Vagina (tissue), 2 donors: ENCODE measurements around the gene STAT5B.

Experiments used
- CTCF ChIP-seq, 3 experiments: fragments of 450-650 bp in 2 of 3; fragments of 200-600 bp in 1 of 3; sonication (generic) in 1 of 3; IDR thresholded peaks; one replicate each; pipeline ENCODE4 v1.5.1; 2017 to 2019; ENCODE audit warnings: antibody characterized with exemption in 3 of 3, mild to moderate bottlenecking in 2 of 3, moderate library complexity in 2 of 3
- POLR2A ChIP-seq, 2 donors: fragments of 450-650 bp; IDR thresholded peaks; one replicate each; pipeline ENCODE4 v1.6.1; 2017; ENCODE audit warnings: antibody characterized with exemption in 2 of 2, mild to moderate bottlenecking in 2 of 2, moderate library complexity in 2 of 2
- POLR2AphosphoS5 ChIP-seq, 2 donors: sonication (generic); formaldehyde crosslinking; IDR thresholded peaks; one replicate each; pipeline ENCODE4 v1.9.0; 2017; ENCODE audit warnings: antibody characterized with exemption in 2 of 2, mild to moderate bottlenecking in 2 of 2, low read depth in 1 of 2; ENCODE audit not compliant: insufficient read depth in 1 of 2

GRCh38 chr17:42191275-42191608 lies 84.9 kb downstream of the STAT5B start:
- TF ChIP-seq CTCF (IDR thresholded peaks at IDR 0.05) (no peak), POLR2A (IDR thresholded peaks at IDR 0.05) (no peak), POLR2AphosphoS5 (IDR thresholded peaks at IDR 0.05; ENCODE audit: insufficient read depth in 1 of 2, low read depth in 1 of 2) (no peak)
